Activated effector memory CD4-positive, alpha-beta T cell treated with anti-CD3 and anti-CD28 coated beads, Interleukin-2, amount 50 U/mL, for 16 hours (primary cell): ENCODE data around the gene GNAL.
A peak's percentile ranks its signal among the peaks of the same experiment; 100 is the strongest.
"Not testable (repeated sequence)": the region's sequence is repeated elsewhere in the genome, so short reads cannot be mapped to it uniquely, and the experiment has no call there.

Experiments used
- DNase-seq: peaks from one replicate; pipeline ENCODE4 v3.0.0-alpha.2; 2020

The GNAL gene

DNA sequence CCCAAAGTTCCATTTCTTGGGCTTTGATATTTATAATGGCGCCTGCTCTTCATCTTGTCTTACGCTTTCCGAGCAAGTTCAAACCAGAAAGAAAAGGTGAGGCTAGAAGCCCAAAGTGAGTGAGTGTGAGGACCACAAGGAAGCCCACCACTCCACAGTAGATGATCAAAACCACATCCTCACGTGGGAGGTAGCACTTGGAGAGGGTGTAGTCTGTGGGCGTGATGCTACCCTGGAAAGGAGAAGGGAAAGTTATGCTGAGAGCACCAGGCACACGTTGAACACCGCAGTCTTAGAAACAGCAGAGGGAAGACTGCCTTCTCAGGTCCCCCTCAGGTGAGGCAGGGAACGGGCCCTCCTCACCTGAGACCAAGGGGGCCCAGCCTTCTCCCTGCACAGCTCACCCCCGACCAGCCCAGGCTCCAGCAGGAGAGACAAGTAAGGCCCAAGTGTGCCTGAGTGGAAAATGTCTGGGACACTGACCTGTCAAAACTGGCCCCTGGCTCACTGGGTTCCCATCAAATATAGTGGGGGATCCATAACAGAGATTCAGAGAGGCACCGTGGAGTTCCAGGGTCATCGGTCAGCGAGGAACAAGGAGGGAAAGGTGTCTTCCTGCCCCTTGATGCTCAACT, 195.4 kb downstream of the GNAL start:
- no peak for DNase-seq

DNA sequence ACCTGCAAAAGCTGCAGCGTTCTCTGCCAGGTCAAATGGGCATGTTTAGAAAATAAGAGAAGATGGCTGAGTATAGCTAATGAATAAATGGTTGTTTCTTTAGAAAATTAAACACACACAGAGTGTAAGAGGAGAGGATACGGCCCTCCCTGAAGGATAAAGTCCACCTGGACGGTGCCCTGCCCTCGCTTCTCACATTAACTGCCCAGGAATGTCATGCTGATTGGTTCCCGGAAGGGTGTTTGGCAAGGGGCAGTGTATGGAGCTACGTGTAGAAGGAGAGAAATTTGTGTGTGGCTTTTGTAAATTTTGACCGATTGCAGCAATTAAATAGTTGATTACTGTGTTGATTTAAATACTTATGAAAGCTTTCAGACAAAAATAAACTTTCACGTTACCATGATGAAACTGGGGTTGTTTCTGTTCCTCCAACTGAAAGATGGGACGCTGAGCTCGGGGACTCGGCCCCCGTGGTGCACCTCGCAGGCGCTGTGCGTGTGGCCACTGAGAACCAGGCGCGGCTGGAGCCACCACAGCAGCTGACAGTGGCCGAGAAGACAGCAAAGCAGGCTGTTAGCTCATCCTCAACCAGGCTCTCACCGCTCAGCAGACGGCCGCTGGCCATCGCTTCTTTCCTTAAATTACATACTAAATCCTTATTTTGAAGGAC, 196.3 kb downstream of the GNAL start:
- DNase-seq = no peak

DNA sequence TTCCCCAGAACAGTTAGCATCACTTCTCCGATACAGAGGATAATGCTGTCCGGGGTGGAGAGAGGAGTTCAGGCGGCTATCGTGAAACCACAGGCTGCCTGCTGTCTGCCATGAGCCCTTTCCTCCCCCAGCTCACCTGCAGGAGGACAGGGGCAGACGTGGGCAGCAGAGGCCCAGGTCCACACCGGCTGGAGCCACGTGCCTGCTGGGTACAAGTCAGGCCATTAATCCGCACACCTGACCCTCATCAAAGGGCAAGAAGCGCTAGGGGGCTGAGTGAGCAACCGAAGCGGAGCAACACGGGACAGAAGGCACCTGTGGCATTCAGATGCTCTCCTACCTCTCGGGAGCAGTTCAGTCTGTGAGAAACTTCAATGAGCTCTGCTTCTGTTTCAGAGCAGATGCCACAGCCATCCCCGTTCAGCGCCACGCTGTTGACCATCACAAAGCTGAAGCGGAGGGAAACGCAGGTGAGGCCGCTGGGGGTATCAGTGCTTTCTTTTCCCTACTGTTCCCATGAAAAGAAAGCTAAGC, 197.6 kb downstream of the GNAL start:
- DNase-seq = no peak

DNA sequence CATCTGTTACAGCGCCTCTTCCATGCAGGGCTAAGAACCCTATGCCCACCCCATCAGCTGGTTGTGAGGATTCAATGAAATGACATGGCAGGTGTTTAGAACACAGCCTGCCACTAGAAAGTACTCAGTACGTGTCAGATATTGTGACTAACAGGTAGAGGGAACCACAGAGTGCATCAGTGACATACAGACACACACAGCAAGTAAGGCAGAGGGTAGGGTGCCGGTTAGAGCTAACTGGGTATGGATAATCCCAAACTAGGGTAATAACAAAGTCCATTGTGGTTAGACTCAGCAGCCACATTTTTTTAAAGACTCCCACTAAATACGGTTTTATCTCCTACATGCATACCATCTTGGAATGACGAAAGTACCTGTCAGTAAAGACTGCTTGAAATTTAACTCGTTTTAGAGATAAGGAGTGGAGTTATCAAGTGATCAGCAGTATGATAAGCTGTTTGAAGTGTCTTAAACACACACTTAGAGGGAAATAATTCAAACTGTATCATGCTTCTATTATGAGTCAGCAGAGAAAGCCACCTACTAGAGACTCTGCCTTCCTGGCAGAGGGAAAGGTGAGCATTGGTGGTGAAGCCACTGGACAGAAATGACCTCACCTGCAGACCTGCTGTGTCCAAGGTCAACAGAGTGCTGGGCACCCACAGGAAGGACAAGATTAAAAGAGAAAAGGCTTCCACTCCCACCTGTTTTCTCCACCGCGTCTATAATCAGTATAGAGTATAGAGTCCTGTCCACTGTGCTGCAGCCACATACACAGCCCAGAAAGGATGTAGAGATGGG, 198.5 kb downstream of the GNAL start:
- no peak for DNase-seq

DNA sequence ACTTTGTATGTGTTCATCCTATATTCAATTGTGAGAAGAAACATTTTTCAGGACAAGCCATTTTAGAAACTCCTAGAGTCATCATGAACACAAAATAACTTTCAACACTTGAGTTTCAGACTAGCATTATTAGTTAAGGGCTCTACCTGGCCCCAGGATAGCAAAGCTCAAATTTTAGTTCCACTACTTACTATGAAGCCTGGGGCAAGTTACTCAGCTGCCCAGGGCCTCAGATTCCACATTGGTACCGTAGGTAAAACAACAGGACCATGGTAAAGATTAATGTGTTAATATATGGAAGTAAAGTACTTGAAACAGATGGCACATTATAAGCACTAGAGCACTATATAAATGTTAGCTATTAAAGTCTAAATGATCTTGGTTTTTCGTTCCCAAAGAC, 199.7 kb downstream of the GNAL start:
- no peak for DNase-seq

DNA sequence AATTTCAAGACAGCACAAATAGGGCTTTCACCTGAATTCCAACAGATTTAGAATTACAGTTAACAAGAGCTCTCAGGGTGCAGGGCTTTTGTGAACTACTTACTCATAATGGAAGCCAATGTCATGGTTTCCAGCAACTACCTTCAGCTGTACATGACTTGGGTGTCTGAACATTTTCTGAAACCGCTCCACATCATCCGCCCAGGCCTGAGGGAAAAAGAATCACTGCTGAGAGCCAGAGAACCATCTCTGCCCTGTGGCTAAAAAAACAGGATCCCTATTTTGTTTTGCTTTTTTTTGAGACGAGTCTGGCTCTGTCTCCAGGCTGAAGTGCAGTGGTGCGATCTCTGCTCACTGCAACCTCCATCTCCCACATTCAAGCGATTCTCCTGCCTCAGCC, 200.2 kb downstream of the GNAL start:
- no peak for DNase-seq

DNA sequence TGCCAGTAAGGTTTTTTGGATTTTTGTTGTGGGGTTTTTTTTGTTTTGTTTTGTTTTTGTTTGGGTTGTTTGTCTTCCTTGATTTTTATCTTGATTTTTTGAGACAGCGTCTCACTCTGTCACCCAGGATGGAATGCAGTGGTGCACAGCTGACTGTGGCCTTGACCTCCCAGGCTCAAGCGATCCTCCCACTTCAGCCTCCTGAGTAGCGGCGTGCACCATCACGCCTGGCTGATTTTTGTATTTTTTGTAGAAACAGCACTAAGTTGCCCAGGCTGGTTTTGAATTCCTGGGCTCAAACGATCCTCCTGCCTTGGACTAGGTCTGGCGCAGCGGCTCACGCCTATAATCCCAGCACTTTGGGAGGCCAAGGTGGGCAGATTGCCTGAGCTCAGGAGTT, 202.7 kb downstream of the GNAL start:
- no peak for DNase-seq

DNA sequence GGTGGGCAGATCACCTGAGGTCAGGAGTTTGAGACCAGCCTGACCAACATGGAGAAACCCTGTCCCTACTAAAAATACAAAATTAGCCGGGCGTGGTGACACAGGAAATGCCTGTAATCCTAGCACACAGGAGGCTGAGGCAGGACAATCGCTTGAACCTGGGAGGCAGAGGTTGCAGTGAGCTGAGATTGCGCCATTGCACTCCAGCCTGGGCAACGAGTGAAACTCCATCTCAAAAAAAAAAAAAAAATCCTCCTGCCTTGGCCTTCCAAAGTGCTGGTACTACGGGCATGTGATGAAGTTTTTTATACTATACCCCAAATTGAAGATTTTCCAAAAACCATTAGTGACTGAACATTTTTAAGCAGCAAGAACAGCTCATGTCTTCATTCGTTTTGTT, 203.4 kb downstream of the GNAL start:
- not testable (repeated sequence) for DNase-seq

DNA sequence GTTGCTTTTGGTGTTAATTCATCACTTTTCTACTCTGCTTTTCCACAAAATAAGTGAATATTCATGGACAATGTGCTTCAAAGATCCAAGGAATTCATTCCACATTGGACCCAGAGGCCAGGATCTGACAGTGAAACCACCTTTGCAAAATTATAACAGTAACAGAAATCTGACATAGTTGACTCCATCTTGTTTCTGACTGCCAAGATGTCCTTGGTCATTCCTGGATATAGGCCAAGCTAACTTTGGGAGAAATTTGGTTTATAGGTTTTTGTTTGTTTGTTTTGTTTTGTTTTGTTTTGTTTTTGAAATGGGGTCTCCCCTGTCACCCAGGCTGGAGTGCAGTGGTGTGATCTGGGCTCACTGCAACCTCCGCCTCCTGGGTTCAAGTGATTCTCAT, 208.7 kb downstream of the GNAL start:
- DNase-seq = no peak

DNA sequence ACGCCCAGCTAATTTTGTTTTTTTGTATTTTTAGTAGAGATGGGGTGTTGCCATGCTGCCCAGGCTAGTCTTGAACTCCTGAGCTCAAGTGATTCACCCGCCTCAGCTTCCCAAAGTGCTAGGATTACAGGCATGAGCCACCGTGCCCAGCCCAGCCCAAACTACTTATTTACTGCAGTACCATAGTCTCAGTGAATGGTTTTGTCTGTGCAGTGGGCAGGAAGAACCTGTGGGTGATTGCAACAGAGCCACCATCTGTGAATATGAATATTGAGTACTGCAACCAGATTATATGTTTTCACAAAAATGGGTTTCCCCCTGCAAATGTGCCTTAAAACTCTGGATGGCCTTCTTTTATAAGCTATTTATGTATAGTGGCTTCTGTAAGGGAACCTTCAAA, 210.0 kb downstream of the GNAL start:
- DNase-seq = no peak

DNA sequence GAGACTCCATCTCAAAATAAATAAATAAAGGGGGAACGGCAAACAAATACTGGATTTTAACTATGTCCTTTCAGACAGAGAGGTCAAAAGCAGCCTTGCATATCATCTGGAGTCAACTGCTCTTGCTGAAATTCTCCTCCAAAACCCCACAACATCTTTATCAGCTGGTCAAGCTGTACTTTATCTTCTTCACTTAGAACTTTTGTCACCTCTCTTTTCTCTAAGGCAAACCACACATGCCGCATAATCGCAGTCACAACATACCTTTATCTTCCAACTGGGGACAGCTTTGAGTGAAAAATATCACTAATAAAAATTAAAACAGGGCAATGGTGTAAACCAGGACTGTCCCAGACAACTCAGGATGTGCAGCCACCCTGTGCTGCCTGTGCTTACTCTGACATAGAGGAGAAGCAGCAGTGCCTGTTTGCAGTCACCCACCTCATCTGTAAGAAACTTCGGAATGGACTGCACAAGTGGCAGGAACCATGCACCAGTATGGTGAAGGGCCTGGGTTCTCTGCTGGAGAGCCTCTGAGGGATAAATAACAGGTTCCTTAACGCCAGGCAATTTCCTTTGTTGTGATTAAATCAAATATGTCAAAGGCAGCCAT, 212.9 kb downstream of the GNAL start:
- DNase-seq = no peak

DNA sequence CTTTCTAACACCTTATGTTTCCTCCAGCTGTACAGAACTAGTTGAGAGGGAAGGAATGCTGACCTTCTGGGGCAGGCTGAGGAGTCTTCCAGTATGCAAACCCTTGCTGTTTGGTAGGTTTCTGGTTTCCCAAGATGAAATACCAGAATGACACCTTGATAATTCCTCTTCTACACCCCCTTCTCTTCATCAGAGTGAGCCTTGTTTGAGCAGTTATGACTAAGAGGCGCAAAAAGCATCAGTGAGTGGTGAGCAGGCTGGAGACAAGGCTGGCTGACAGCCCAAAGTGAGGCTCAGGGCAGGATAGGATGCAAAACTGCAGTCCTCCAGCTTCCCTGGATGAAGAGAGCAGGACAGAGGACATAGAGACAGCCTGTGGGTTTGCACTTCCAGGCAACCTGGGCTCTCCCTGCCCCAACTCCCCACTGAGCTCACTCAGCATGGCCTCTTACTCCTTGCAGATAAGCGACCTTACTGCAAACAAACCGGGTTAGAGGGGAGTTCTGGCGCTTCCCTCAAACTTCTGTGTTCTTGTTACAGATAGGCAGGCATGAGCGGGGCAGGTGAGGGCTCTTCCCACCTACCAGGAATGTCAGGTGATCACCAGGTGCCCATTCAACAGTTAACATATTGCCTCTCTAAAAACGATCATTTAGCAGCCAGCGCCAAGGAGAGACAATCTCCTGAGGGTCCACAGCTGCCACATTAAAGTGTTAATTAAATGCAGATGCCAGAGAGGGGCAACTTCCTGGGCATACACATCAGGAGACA, 213.6 kb downstream of the GNAL start:
- no peak for DNase-seq

DNA sequence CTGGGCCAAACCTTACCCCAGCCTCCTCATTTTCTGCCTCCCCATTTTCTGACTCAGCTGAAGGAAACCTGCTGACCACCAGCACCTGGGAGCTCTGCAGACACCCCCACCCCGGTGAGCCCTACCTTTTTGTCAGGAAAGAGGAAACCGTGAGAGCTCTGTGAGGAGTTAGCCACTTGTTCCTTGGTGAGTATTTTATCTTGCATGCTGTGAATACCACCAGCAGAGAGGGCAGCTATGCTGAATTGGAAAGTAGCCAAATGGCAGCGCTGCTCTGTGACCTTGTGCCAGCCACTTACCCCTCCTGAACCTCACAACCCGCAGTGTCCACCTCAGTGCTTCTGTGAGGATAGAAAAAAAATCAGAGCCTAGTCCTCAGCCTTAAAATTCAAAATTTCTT, 216.5 kb downstream of the GNAL start:
- DNase-seq = no peak

DNA sequence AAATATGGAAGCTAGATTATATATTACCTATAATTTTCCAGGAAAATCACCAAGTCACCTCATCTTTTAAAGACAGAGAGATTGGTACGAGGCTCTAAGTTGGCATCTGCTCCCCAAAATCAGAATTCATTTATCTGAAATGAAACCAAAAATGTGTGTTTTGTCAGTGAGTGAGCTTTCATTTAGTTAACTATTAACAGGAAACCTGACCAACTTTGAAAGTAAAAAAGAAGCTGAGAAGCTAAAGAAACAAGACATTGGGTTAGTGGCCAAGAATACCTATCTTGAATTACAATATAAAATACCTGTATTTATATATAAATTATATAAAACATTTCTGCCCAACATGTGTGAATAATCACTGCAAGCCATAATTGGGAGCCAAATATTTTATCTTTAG, 217.1 kb downstream of the GNAL start:
- no peak for DNase-seq

DNA sequence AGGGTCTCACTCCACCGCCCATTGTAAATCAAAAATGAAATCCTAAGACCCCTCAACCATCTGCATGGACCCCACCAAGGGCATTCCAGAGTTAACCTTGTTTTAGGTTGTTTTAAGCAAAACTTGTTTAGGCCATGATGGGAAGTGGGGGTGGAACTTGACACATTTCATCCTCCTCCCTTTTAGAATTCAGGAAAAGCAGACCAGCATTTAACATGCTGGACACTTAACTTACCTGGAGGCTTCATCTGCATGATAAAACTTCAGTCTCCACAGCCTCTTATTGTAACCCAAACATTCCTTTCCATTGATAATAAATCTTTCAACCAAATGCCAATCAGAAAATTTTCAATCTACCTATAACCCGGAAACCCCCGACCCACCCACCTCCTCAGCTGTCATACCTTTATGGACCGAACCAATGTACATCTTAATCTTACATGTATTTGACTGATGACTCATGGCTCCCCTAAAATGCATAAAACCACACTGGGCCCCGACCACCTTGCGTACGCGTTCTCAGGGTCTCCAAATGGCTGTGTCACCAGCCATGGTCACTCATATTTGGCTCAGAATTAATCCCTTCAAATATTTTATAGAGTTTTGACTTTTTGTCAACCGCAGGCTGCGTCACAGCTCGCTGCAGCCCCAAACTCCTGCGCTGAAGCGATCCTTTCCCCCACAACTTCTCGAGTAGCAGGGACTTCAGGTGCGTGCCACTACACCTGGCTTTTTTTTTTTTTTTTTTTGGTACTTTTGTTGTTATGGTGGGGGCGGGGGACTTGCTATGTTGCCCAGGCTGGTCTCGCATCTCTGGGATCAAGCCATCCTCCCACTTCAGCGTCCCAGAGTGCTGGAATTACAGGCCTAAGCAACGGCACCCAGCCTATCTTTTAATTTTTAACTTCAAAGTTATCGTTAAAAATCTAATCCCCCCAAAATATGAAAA, 218.1 kb downstream of the GNAL start:
- no peak for DNase-seq

DNA sequence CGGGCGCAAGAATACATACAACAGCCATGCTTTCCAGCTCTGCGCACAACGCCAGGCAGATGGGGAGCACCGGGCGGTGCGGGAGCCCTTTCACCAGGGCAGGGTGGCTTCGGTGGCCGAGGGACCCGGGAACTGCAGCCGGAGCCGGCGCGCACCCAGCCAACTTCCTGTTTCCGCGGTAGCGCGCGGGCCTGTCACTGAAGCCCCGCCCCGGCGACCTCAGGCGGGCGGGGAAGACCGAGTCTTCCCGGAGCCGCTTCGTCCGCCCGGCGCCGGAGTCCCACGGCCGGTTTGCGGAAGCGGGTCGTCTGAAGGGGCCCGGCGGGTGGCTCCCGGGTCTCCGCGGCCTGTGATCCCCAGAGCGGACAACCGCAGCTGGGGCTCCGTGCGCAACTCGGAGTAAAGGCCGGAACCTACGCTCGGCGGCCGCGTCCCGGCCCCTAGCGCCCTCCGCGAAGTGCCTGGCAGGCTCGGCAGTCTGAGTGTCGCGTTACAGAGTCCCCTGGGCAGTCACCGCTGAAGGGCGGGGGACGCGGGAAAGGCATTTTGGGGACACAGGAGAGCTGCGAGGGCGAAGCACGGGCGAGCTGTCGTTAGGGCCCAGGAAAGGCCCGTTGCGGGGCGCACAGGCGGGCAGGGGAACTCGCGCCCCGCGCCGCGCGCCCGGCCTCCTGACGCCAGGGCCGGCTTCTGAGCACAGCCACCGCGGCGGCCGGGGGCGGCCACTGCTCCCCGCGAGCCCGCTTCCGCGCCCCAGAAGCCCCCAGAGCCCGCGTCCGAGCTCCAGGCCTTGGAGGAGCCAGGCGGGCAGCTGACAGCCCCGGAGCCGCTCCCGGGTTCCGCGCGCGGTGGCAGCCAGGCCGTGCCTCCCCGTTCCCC, 219.4 kb downstream of the GNAL start, which contains the start of gene MPPE1:
MPPE1 (minus strand) TSS at position 136 of the 879 bp plus-strand sequence. CDS start 11,053 bp downstream, outside the sequence.
- DNase-seq = peak; percentile 95

DNA sequence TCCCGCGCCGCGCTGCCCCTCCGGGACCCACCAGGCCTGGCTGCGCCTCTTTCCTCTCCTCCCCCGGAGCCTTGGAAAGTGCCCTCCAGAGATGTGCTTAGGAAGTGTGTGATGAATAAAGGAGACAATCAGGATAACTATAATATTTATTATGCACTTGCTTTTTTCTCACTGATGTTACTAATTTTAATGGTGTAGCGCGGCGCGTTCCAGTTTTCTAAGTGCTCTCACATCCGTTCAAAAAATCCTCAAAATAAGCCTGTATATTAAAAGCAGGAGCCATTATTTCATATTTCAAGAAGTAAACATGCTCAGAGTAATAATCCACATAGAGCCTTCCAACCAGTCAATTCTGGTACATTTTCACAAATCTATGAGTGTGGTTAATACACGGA, 220.0 kb downstream of the GNAL start:
- no peak for DNase-seq

DNA sequence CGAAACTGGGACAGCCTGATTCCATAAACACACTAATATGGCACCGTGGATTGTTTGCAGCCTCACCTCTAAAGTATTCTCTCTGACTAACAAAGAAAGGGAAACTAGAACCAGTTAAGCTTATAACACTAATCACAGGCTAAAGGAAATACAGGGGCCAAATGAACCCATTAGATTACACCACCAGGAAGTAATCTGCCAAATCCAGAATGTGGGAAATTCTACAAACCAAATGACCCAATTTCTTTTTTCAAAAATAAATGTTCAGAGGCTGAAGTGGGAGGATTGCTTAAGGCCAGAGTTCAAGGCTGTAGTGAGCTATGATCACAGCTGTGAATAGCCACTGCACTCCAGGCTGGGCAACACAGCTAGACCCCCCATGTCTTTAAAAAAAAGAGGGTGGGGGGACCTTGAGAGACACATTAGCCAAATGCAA, 220.5 kb downstream of the GNAL start:
- no peak for DNase-seq

DNA sequence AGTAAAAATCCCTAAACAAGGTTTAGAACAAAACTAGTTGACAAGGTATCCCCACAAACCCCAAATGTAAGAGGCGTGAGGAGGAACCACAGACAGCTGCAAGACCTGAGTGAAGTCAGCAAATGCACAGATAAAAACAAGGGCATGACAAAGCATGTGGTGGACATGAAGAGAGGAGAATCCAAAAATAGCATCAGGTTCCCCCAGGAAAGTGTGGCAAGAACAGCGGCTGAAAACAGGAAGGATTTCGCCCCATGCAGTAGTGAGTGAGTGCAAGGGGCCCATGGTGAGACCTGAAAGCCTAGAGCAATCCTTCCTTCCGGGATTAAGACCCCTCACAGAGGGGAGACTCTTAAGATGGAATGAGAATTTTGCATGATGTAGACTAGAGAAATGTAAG, 227.8 kb downstream of the GNAL start:
- DNase-seq = not testable (repeated sequence)

DNA sequence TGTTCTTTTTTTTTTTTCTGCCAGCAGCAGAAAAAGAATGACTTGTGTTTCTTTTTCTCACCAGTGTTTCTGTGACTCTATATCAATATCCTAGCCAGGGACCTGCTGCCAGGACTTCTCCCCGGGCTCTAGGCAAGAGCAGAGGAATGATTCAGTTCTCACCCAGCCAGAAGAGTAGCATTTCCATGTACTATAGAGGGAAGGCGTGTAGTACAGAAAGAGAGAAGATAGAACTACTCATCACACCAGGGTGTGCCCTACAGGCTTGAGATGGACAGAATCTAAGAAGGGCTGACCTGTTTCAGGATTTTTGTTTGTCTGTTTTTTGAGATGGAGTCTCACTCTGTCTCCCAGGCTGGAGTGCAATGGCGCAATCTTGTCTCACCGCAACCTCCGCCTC, 230.5 kb downstream of the GNAL start:
- DNase-seq = not testable (repeated sequence)
